Type B pancreatic cell (in vitro differentiated cells): Measurements from ENCODE around the gene USP7. TPM values are rescaled to one million over a fixed set of nuclear protein-coding genes. Genes with fewer than 3 reads are reported as not detected.

ENCODE experiments used
- DNase-seq: peaks from one replicate; pipeline ENCODE4 v3.0.0; 2021; ENCODE audit warnings: mixed read lengths; ENCODE audit not compliant: unreplicated experiment; ENCODE audit errors: extremely low spot score
- H3K27ac Mint-ChIP-seq: 2 replicates; pipeline ENCODE4 v1.8.0; 2021; ENCODE audit warnings: mild to moderate bottlenecking, mixed read lengths
- H3K27me3 Mint-ChIP-seq: 2 replicates; pipeline ENCODE4 v1.8.0; 2021; ENCODE audit warnings: mixed read lengths
- H3K36me3 Mint-ChIP-seq: 2 replicates; pipeline ENCODE4 v1.8.0; 2021; ENCODE audit warnings: mixed read lengths
- H3K4me1 Mint-ChIP-seq: one replicate; pipeline ENCODE4 v1.8.0; 2021; ENCODE audit warnings: mixed read lengths; ENCODE audit not compliant: unreplicated experiment
- H3K4me3 Mint-ChIP-seq: 2 replicates; pipeline ENCODE4 v1.8.0; 2021; ENCODE audit warnings: mild to moderate bottlenecking, mixed read lengths
- H3K9me3 Mint-ChIP-seq: 2 replicates; pipeline ENCODE4 v1.8.0; 2021; ENCODE audit warnings: mixed read lengths
- CTCF ChIP-seq: fragments of 200-600 bp; sonication (generic); conservative IDR thresholded peaks from 2 replicates; pipeline ENCODE4 v1.5.0; 2021; ENCODE audit warnings: antibody characterized with exemption, mild to moderate bottlenecking
- total RNA-seq: library from RNA; stranded (reverse); gene quantifications from 2 replicates; pipeline ENCODE4 v1.2.1, GENCODE V29; 2021; ENCODE audit warnings: low replicate concordance

The USP7 gene
- total RNA-seq, 1 donor from 2014 or later, result 118 TPM

- TF ChIP-seq CTCF, result no peak
- Mint-ChIP-seq H3K4me3 (no peak overlapping the region), H3K4me1 (peaks cover 66% of the 10 kb centered on the region), H3K36me3 (peaks cover 3% of the 10 kb centered on the region), H3K27me3 (no peaks in the 10 kb centered on the region), H3K27ac (no peak overlapping the region), H3K9me3 (no peaks in the 10 kb centered on the region)
- DNase-seq, result no peak
Measured at GRCh38 chr16:8956265-8957062, 7.2 kb downstream of the USP7 start.

- no peak for TF ChIP-seq CTCF
- peaks cover 3% of the 10 kb centered on the region for H3K36me3 Mint-ChIP-seq
- no peaks in the 10 kb centered on the region for H3K9me3 Mint-ChIP-seq
- H3K4me3 Mint-ChIP-seq, result no peak overlapping the region
- H3K27ac Mint-ChIP-seq, result peak overlapping the region; percentile 52
- no peaks in the 10 kb centered on the region for H3K27me3 Mint-ChIP-seq
- no peak for DNase-seq
- H3K4me1 Mint-ChIP-seq, result peaks cover 68% of the 10 kb centered on the region
Measured at GRCh38 chr16:8955828-8956227, 7.9 kb downstream of the USP7 start.

GRCh38 chr16:8953064-8953463 lies 10.6 kb downstream of the USP7 start:
- TF ChIP-seq CTCF, result no peak

GRCh38 chr16:8952281-8952751 lies 11.4 kb downstream of the USP7 start:
- TF ChIP-seq CTCF, result no peak
- H3K27me3 Mint-ChIP-seq, result no peaks in the 10 kb centered on the region
- H3K27ac Mint-ChIP-seq, result no peak overlapping the region
- DNase-seq, result no peak
- peaks cover 3% of the 10 kb centered on the region for H3K36me3 Mint-ChIP-seq
- peaks cover 57% of the 10 kb centered on the region for H3K4me1 Mint-ChIP-seq
- H3K9me3 Mint-ChIP-seq, result no peaks in the 10 kb centered on the region
- H3K4me3 Mint-ChIP-seq, result no peak overlapping the region

More at GRCh38 chr16:8953064-8953463, 10.6 kb downstream of the USP7 start:
- Mint-ChIP-seq H3K27ac (peak overlapping the region; percentile 62), H3K4me3 (no peak overlapping the region), H3K27me3 (no peaks in the 10 kb centered on the region), H3K36me3 (peaks cover 3% of the 10 kb centered on the region), H3K9me3 (no peaks in the 10 kb centered on the region), H3K4me1 (peaks cover 56% of the 10 kb centered on the region)
- DNase-seq, result no peak

- no peak overlapping the region for H3K4me3 Mint-ChIP-seq
- DNase-seq, result no peak
- no peaks in the 10 kb centered on the region for H3K9me3 Mint-ChIP-seq
Measured at GRCh38 chr16:8951447-8952280, 12.0 kb downstream of the USP7 start.

More at GRCh38 chr16:8951447-8952280, 12.0 kb downstream of the USP7 start:
- H3K36me3 Mint-ChIP-seq, result peaks cover 3% of the 10 kb centered on the region
- H3K27ac Mint-ChIP-seq, result no peak overlapping the region
- H3K4me1 Mint-ChIP-seq, result peaks cover 51% of the 10 kb centered on the region
- no peak for TF ChIP-seq CTCF
- no peaks in the 10 kb centered on the region for H3K27me3 Mint-ChIP-seq
